ENCODE measurements around the gene SDHB.

DNA sequence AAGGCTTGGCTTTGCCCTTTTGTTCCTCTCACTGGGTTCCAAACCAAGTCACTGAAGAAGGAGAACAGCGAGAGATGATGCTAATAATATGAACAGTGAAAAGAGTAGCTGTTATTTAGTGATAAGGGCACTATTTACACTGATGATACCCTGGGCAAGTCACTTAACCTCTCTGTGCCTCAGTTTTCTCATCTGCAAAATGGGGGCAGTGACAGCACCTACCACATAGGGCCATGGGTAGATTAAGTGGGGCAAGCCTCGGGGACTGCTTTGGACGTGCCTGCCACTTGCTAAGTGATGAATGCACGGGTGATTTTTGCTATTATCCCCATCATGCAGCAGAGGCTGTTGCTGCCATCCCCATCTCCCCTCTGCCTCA is 51.3 kb downstream of the SDHB start:
- no peak for TF ChIP-seq POLR2A (IDR thresholded peaks at IDR 0.05; ENCODE audit: low read depth, low read length)
- no peak for TF ChIP-seq KDM1A (IDR thresholded peaks at IDR 0.05; ENCODE audit: borderline replicate concordance)
- TF ChIP-seq, protein P1, sequence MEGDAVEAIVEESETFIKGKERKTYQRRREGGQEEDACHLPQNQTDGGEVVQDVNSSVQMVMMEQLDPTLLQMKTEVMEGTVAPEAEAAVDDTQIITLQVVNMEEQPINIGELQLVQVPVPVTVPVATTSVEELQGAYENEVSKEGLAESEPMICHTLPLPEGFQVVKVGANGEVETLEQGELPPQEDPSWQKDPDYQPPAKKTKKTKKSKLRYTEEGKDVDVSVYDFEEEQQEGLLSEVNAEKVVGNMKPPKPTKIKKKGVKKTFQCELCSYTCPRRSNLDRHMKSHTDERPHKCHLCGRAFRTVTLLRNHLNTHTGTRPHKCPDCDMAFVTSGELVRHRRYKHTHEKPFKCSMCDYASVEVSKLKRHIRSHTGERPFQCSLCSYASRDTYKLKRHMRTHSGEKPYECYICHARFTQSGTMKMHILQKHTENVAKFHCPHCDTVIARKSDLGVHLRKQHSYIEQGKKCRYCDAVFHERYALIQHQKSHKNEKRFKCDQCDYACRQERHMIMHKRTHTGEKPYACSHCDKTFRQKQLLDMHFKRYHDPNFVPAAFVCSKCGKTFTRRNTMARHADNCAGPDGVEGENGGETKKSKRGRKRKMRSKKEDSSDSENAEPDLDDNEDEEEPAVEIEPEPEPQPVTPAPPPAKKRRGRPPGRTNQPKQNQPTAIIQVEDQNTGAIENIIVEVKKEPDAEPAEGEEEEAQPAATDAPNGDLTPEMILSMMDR (IDR thresholded peaks at IDR 0.05 in 2 of 3, conservative IDR thresholded peaks at IDR 0.05 in 1 of 3; ENCODE audit: control insufficient read depth in 2 of 3, extremely low read depth in 1 of 3, insufficient read depth in 1 of 3, low read depth in 3 of 3, low read length in 3 of 3) = no peak
- no peak for TF ChIP-seq WRNIP1 (IDR thresholded peaks at IDR 0.05; ENCODE audit: borderline replicate concordance, low read depth, low read length)
- no peak for TF ChIP-seq EZH2 (IDR thresholded peaks at IDR 0.05; ENCODE audit: borderline replicate concordance, control insufficient read depth, low read depth, low read length)
- TF ChIP-seq NR2C2 (IDR thresholded peaks at IDR 0.05; ENCODE audit: borderline replicate concordance, control insufficient read depth, insufficient read length, low read depth) = no peak
- TF ChIP-seq RAD21 (IDR thresholded peaks at IDR 0.05; ENCODE audit: insufficient read depth, low read depth, low read length) = no peak
- TF ChIP-seq HCFC1 (IDR thresholded peaks at IDR 0.05; ENCODE audit: low read length) = no peak
- TF ChIP-seq RCOR1 (conservative IDR thresholded peaks at IDR 0.05; ENCODE audit: low read depth, low read length) = no peak

Measured in GM12878 (cell line).